Measurements from ENCODE around the gene TEX261.

Gene TEX261

GRCh38 chr2:70954886-70955285 lies 39.8 kb downstream of the TEX261 start:
- DNase-seq, result no peak

- DNase-seq, result no peak
These were observed 45.6 kb downstream of the TEX261 start for GRCh38 chr2:70949086-70949485.

- DNase-seq, result peak; percentile 57
These were observed 46.2 kb downstream of the TEX261 start for GRCh38 chr2:70948337-70949003.

GRCh38 chr2:70947556-70948184 lies 47.0 kb downstream of the TEX261 start:
- DNase-seq, result no peak

GRCh38 chr2:70946832-70947442 lies 47.7 kb downstream of the TEX261 start:
- DNase-seq, result peak; percentile 66

DNA sequence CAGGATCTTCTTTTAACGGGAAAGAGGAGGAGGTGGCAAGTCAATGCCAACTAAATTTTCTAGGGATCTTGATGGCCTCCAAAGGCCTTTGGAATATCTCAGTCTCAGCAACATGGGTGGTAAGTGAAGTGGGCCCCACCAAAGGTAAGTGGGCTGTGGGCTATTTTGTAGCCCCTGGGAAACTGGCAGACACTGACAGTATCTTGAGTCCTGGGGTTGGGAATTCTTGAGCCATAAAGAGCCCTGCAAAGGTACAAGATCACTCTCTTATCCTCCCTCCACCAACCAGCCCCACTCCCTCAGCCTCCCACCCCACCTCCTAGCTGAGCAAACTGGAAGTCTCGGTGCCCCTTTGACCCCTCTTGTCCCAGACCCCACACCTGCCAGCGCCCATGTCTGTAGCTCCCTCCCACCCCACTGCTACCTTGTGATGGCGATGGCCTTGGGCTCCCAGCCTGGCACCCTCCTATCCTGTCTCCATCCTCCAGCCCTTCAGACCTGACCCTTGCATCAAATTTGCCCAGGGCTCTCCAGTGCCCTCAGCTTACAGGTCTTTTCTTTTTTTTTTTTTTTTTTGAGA lies 50.5 kb downstream of the TEX261 start:
- no peak for DNase-seq

GRCh38 chr2:70943205-70943871 lies 51.3 kb downstream of the TEX261 start:
- DNase-seq, result no peak

- no peak for DNase-seq
These were observed 52.1 kb downstream of the TEX261 start for GRCh38 chr2:70942396-70943204.

DNA sequence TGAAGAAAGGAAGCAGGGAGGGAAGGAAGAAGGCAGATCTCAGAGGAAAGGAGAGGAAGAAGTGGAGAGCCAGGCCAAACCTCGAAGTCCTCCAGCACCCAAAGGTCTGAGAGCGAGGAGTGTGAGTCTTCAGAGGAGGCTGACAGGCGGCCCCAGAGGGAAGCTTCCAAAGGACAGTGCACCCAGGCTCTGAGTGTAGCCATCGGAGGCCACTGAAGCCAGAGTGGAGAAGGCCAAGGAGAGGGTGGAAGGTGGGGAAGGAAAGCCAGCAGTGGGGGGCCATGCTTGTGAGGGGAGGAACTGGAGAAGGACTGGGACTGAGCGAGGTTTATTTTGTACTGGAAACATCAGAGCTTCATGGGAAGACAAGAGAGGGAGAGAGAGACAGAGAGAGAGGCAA lies 53.0 kb downstream of the TEX261 start:
- no peak for DNase-seq

GRCh38 chr2:70941186-70941585 lies 53.5 kb downstream of the TEX261 start:
- no peak for DNase-seq

DNA sequence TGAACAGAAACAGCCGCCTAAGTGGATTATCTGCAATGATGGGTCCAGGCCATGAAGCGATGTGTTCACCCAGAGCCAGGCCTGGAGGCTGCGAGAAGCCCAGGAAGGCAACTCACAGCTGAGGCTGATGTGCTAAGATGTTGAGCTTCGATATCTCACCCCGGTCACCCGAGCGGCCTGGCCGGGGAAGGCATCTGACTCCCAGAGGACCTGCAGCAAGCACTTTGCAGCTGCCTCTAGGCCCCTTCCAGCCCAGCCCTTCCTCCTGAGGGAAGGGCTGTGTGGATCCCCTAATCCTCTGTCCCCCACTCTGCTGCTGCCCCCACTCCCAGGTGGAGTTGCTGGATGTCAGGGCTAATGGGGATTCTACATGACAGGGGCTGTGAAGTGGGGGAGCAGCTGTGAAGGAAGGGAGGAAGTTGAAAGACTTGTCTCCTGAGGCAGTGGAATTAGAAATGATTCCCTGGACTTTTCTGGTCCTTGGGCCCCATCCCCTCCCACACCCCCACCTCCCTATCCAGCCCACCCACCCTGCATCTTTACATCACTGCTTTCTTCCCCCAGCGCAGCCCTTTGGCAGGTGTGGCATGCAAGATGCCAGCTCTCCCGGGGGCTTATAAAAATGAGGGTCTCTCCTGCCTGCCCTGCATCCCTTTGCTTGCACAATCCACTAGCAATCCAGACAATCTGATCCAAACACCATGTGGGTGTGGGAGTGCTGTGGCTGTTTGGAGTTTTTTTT lies 54.7 kb downstream of the TEX261 start:
- no peak for DNase-seq

DNA sequence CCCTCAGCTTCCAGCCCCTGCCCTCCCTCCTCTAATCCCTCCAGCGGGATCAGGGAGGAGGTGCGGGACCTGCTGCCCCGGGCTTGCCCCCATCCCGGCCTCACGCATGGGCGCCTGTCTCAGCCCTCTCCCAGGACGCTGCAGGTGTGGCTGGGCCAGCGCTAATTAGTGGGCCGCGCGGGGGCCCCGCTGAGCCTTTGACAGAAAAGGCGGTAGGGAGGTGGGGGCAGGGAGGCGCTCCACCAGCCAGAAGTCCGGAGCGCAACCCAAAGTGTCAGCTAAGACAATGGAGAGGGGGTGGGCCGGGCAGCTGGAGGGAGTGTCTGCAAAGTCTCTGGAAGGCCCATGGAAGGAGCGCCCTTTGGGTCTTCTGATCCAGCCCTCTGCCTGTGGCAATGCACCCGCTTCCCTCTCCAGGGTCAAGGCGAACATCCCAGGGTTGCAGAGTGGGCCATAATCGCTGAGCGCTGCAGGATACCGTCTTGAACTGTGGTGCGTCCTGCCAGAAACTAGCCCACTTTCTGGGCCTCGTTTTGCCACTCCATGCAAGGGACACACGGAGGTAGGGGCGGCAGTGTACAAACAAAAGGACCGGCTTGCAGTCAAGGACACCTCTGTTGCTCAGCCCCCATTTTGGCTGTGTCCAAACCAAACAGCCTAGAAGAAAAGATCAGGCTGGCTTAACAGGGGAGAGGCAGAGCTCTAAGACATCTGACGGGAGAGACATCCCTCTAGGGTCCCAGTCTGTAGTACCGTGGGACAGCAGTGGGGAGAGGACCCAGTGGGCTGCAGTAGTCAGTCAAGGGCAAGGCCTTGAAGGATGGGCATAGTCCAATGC lies 55.5 kb downstream of the TEX261 start:
- no peak for DNase-seq

GRCh38 chr2:70938586-70938950 lies 56.1 kb downstream of the TEX261 start:
- DNase-seq, result no peak

DNA sequence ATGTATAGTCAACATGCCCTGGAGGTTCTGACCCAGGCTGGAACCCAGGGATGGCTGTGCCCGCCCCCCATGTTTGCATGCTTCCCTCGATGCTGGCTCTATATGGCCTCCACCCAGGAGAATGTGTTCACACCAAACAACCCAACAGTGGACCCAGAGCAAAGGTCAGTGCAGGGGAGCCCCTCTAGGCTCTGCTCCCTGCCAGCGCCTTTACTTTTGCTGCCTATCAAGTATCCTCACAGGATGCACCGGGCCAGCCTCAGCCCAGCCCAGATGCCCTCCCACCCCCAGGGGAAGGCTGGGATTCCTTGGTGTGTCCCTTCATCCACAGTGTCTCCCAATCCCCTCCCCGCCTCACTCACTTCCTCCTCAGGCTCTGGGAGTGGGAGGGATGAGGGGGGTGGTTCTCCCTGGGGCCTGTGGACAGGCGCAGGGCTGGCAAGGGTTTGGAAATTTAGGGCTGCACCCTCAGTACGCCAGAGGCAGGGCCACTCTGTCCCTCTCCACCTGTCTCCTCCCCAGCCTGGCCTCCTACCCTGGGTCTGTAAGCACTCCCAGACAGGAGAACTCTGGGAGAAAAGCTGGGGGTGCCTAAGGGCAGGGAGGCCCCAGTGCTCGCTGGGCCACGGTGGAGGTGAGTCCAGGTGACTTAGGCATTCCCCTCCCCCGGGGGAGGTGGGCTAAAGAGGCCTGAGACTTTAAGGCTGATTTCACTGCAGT lies 56.6 kb downstream of the TEX261 start:
- DNase-seq, result no peak

DNA sequence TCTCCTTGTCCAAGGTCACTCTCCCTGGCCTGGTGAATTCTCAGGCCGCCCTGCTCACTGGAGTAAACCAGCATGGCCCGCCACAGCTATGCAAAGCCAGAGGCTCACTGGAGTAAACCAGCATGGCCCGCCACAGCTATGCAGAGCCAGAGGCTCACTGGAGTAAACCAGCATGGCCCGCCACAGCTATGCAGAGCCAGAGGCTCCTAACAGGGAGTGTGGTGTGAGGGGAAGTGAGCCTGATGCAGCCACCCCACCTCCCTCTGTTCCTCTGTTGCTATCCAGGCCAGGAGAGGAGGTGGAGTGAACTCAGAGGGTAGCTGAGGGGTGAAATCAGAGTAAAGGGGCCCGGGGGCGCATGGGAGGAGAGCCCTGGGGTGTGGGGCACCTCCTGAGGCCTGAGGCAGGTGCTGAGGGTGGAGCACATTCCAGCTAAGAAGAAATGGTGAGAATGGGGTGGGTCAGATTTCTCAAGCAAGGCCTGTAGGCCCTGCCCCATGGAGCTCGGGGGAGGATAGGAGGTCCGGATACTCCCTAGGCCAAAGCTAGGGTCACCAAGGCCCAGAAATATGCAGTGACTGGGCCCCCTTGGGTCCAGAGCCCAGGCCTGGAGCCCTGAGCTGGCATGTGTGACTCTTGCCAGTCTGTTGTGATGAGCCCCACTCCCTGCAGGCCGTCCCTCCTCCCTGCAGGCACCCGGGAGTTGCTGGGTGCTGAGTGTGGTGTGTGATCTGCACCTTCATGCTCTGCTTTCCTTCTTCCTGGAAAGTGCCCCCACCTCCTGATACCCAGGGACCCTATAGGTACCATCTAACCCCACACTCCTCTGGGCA lies 57.5 kb downstream of the TEX261 start:
- DNase-seq, result no peak

- DNase-seq, result peak; percentile 11
These were observed 58.3 kb downstream of the TEX261 start for GRCh38 chr2:70936165-70936978.

Measured in DMS79 treated with DMSO at 0.1 percent for 48 hours (cell line).